Stimulated activated CD4-positive, alpha-beta T cell treated with anti-CD3 and anti-CD28 coated beads, Interleukin-15, amount 100 ng/mL, for 48 hours (primary cell): ENCODE results near the gene SCN5A.

Experiments used
- DNase-seq, 2 donors: peaks; one replicate each; pipeline ENCODE4 v3.0.0-alpha.2; 2020; ENCODE audit warnings: low read depth in 2 of 2

The SCN5A gene

DNA sequence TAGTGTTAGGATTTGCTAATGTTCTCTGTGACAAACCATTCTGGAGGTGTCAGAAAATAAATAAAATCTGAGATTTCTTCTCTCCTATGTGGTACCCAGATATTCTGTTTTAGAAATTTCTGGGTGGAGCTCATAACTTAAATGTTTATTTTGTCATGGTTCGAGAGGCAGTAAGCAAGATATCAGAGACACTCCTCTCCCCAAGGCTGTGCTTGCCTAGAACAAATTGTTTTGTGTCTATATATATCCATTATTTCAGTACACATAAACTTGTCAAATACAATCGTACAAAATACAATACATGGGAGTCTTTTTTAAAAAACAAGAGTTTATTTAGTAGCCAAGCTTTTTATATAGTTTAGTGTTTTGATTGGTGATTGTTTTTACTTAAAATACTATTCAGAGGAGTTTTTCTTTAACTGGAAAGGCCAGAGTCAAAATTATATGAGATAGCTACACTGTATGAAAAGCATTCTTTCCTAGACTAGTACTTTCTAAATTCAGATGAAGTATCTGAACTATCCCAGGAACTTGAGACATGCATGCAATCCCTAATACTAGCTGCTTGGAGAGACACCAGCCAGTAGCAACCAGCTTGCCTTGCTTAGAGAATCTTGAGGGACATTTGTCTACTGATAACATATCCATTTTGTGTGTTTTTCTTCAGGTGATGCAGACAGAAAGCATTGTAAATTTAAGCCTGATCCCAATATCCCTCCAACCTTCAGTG is 148.6 kb downstream of the SCN5A start:
- no peak for DNase-seq
